PFSK-1 (cell line): ENCODE measurements around the gene MYH6.

Experiments used
- POLR2AphosphoS5 ChIP-seq: IDR thresholded peaks from 2 replicates; pipeline ENCODE4 v1.6.1; 2012; ENCODE audit warnings: low read depth, mild to moderate bottlenecking, control low read depth, low read length, moderate library complexity
- TAF1 ChIP-seq: IDR thresholded peaks from 2 replicates; pipeline ENCODE4 v1.6.1; 2012; ENCODE audit warnings: low read length, control low read depth, borderline replicate concordance; ENCODE audit not compliant: insufficient read depth
- TF ChIP-seq, protein P1 (sequence below), 2 experiments: IDR thresholded peaks; 2 replicates each; pipeline versions ENCODE4 v1.6.1 to v1.8.0; 2011 to 2012; ENCODE audit warnings: low read depth in 2 of 2, low read length in 2 of 2, control low read depth in 1 of 2, inconsistent platforms in 1 of 2, mild to moderate bottlenecking in 1 of 2, moderate library complexity in 1 of 2; ENCODE audit not compliant: insufficient read depth in 1 of 2

DNA sequence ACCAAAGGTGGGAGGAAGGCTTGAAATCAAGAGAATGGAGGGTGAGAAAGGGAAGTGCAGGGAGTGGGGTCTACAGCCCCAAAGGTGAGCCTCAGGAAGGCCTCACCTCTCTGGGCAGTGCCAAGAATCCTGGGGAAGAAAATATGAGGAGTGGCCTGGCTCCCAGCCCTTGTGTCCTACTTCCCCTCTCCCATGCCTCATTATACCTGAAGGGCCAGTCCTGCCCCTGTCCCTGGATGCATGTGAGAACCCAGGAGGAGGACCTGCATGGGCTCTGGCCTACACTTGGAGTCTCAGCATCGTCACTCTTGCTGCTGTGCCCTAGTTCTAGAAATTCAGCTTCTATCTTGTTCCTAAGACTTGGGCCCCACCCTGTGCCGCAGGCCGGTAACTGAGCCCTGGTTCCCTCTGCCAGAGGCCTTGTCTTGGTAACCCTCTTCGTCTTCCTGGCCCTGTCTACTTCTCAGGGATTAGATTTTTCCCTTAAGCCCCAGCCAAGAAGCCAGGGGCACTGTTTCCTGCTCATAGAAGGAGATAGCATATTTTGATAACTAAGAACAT lies 38.3 kb upstream of the MYH6 start:
- TF ChIP-seq POLR2AphosphoS5 (no peak), TAF1 (no peak)
- TF ChIP-seq, protein P1, sequence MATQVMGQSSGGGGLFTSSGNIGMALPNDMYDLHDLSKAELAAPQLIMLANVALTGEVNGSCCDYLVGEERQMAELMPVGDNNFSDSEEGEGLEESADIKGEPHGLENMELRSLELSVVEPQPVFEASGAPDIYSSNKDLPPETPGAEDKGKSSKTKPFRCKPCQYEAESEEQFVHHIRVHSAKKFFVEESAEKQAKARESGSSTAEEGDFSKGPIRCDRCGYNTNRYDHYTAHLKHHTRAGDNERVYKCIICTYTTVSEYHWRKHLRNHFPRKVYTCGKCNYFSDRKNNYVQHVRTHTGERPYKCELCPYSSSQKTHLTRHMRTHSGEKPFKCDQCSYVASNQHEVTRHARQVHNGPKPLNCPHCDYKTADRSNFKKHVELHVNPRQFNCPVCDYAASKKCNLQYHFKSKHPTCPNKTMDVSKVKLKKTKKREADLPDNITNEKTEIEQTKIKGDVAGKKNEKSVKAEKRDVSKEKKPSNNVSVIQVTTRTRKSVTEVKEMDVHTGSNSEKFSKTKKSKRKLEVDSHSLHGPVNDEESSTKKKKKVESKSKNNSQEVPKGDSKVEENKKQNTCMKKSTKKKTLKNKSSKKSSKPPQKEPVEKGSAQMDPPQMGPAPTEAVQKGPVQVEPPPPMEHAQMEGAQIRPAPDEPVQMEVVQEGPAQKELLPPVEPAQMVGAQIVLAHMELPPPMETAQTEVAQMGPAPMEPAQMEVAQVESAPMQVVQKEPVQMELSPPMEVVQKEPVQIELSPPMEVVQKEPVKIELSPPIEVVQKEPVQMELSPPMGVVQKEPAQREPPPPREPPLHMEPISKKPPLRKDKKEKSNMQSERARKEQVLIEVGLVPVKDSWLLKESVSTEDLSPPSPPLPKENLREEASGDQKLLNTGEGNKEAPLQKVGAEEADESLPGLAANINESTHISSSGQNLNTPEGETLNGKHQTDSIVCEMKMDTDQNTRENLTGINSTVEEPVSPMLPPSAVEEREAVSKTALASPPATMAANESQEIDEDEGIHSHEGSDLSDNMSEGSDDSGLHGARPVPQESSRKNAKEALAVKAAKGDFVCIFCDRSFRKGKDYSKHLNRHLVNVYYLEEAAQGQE (IDR thresholded peaks at IDR 0.05; ENCODE audit: insufficient read depth in 1 of 2, low read depth in 2 of 2, low read length in 2 of 2), result no peak
